Suprapubic skin (tissue), 4 donors: Measurements from ENCODE around the gene TNRC6B. TPM values are rescaled to one million over a fixed set of nuclear protein-coding genes. Genes with fewer than 3 reads are reported as not detected.

ENCODE experiments used
- DNase-seq, 2 donors: peaks; one replicate each; pipeline ENCODE4 v3.0.0-alpha.2; 2019; ENCODE audit warnings: low spot score in 2 of 2
- H3K27ac ChIP-seq: fragments of 200-600 bp; sonication (generic); one replicate; pipeline ENCODE4 v1.5.1; 2019
- H3K27me3 ChIP-seq: fragments of 200-600 bp; sonication (generic); one replicate; pipeline ENCODE4 v1.5.1; 2019
- H3K36me3 ChIP-seq: fragments of 200-600 bp; sonication (generic); one replicate; pipeline ENCODE4 v1.5.1; 2019
- H3K4me1 ChIP-seq: fragments of 200-600 bp; sonication (generic); one replicate; pipeline ENCODE4 v1.5.1; 2019
- H3K4me3 ChIP-seq: fragments of 200-600 bp; sonication (generic); one replicate; pipeline ENCODE4 v1.5.1; 2019; ENCODE audit warnings: mild to moderate bottlenecking
- H3K9me3 ChIP-seq: fragments of 200-600 bp; sonication (generic); one replicate; pipeline ENCODE4 v1.5.1; 2019
- CTCF ChIP-seq, 2 donors: fragments of 200-600 bp in 1 of 2; fragments of 450-650 bp in 1 of 2; sonication (generic) in 1 of 2; IDR thresholded peaks; one replicate each; pipeline ENCODE4 v1.5.1; 2016 to 2019; ENCODE audit warnings: antibody characterized with exemption in 2 of 2, mild to moderate bottlenecking in 1 of 2, moderate library complexity in 1 of 2
- EP300 ChIP-seq: sonication (generic); formaldehyde crosslinking; IDR thresholded peaks from one replicate; pipeline ENCODE4 v1.6.1; 2017; ENCODE audit warnings: antibody characterized with exemption
- POLR2A ChIP-seq, 2 donors: fragments of 450-650 bp; IDR thresholded peaks; one replicate each; pipeline ENCODE4 v1.6.1; 2017; ENCODE audit warnings: antibody characterized with exemption in 2 of 2, mild to moderate bottlenecking in 2 of 2, moderate library complexity in 2 of 2
- POLR2AphosphoS5 ChIP-seq, 3 donors: sonication (generic); formaldehyde crosslinking; IDR thresholded peaks; one replicate each; pipeline ENCODE4 v1.6.1; 2017; ENCODE audit warnings: antibody characterized with exemption in 3 of 3
- WGBS: methylation state at CpG from one replicate; pipeline ENCODE4 v1.1.5; 2018; 5-methylcytosine and 5-hydroxymethylcytosine counted together
- total RNA-seq, 4 donors: library from RNA; depleted of rRNA; stranded (reverse); fragments of >200 nt; gene quantifications; one replicate each; pipeline ENCODE4 v1.1.0, GENCODE V29; 2016

TNRC6B gene
- total RNA-seq, 4 donors from 2014 or later = 44.2 to 179 (median 55.5) TPM

- DNase-seq = peak in 1 of 2 donors; percentile 46
- no peaks in the 10 kb centered on the region for H3K27me3 ChIP-seq
- peaks cover 64% of the 10 kb centered on the region for H3K4me1 ChIP-seq
- TF ChIP-seq POLR2AphosphoS5 (IDR thresholded peaks at IDR 0.05) (no peak), CTCF (IDR thresholded peaks at IDR 0.05) (no peak), EP300 (no peak)
- WGBS = 43% methylated on average over 2 of the region's 2 CpGs
- H3K4me3 ChIP-seq = no peak overlapping the region
- peak overlapping the region; percentile 68 for H3K27ac ChIP-seq
- no peaks in the 10 kb centered on the region for H3K9me3 ChIP-seq
- no peaks in the 10 kb centered on the region for H3K36me3 ChIP-seq
These were observed 34.4 kb downstream of the TNRC6B start for GRCh38 chr22:40212121-40212520.

- WGBS = 44% methylated on average over 4 of the region's 4 CpGs
- no peak overlapping the region for H3K27ac ChIP-seq
- peak in 1 of 2 donors; percentile 46 for DNase-seq
- H3K36me3 ChIP-seq = no peaks in the 10 kb centered on the region
- H3K27me3 ChIP-seq = no peaks in the 10 kb centered on the region
- peaks cover 67% of the 10 kb centered on the region for H3K4me1 ChIP-seq
- H3K4me3 ChIP-seq = no peak overlapping the region
- TF ChIP-seq EP300 = no peak
- no peak for TF ChIP-seq POLR2A (IDR thresholded peaks at IDR 0.05)
- H3K9me3 ChIP-seq = no peaks in the 10 kb centered on the region
These were observed 35.8 kb downstream of the TNRC6B start for GRCh38 chr22:40213478-40213877.

GRCh38 chr22:40215266-40215665 lies 37.5 kb downstream of the TNRC6B start:
- Histone ChIP-seq H3K9me3 (no peaks in the 10 kb centered on the region), H3K4me1 (peaks cover 64% of the 10 kb centered on the region), H3K4me3 (no peak overlapping the region), H3K36me3 (no peaks in the 10 kb centered on the region), H3K27me3 (no peaks in the 10 kb centered on the region), H3K27ac (no peak overlapping the region)
- TF ChIP-seq CTCF (IDR thresholded peaks at IDR 0.05) (no peak), EP300 (no peak), POLR2A (IDR thresholded peaks at IDR 0.05) (no peak), POLR2AphosphoS5 (IDR thresholded peaks at IDR 0.05) (no peak)
- 44% methylated on average over 3 of the region's 3 CpGs for WGBS
- DNase-seq = peak in 1 of 2 donors; percentile 55

GRCh38 chr22:40216041-40216756 lies 38.5 kb downstream of the TNRC6B start:
- Histone ChIP-seq H3K36me3 (no peaks in the 10 kb centered on the region), H3K27ac (no peak overlapping the region), H3K9me3 (no peaks in the 10 kb centered on the region), H3K4me3 (no peak overlapping the region), H3K4me1 (peaks cover 67% of the 10 kb centered on the region), H3K27me3 (no peaks in the 10 kb centered on the region)
- WGBS = 78% methylated on average over 11 of the region's 11 CpGs
- DNase-seq = peak in 1 of 2 donors; percentile 39
- TF ChIP-seq CTCF (IDR thresholded peaks at IDR 0.05) (no peak), POLR2A (IDR thresholded peaks at IDR 0.05) (no peak), EP300 (no peak), POLR2AphosphoS5 (IDR thresholded peaks at IDR 0.05) (no peak)

GRCh38 chr22:40218152-40218551 lies 40.4 kb downstream of the TNRC6B start:
- Histone ChIP-seq H3K9me3 (no peaks in the 10 kb centered on the region), H3K4me3 (no peak overlapping the region), H3K36me3 (no peaks in the 10 kb centered on the region), H3K27ac (no peak overlapping the region), H3K27me3 (no peaks in the 10 kb centered on the region), H3K4me1 (peaks cover 61% of the 10 kb centered on the region)
- no peak for TF ChIP-seq POLR2AphosphoS5 (IDR thresholded peaks at IDR 0.05)
- no peak for TF ChIP-seq CTCF (IDR thresholded peaks at IDR 0.05)
- TF ChIP-seq POLR2A (IDR thresholded peaks at IDR 0.05) = no peak
- no peak for TF ChIP-seq EP300
- 89% methylated on average over 4 of the region's 4 CpGs for WGBS
- no peak for DNase-seq
